Activated CD4-positive, alpha-beta T cell treated with anti-CD3 and anti-CD28 coated beads, Interleukin-2, amount 10 ng/mL, durations not matched to agents 24 days and 14 days (primary cell): ENCODE measurements around the gene LRRC15. TPM values are rescaled to one million over a fixed set of nuclear protein-coding genes. Genes with fewer than 3 reads are reported as not detected.

Experiments
- DNase-seq: peaks from one replicate; pipeline ENCODE4 v3.0.0; 2022
- H3K27ac Mint-ChIP-seq: one replicate; pipeline ENCODE4 v1.8.0; 2022; ENCODE audit warnings: mild to moderate bottlenecking, mixed read lengths
- H3K27me3 Mint-ChIP-seq: one replicate; pipeline ENCODE4 v1.8.0; 2022; ENCODE audit warnings: mixed read lengths
- H3K36me3 Mint-ChIP-seq: one replicate; pipeline ENCODE4 v1.8.0; 2022; ENCODE audit warnings: low read depth, mild to moderate bottlenecking, mixed read lengths
- H3K4me1 Mint-ChIP-seq: one replicate; pipeline ENCODE4 v1.8.0; 2021; ENCODE audit warnings: mixed read lengths
- H3K4me3 Mint-ChIP-seq: one replicate; pipeline ENCODE4 v1.8.0; 2022; ENCODE audit warnings: mild to moderate bottlenecking, moderate library complexity, mixed read lengths
- H3K9me3 Mint-ChIP-seq: one replicate; pipeline ENCODE4 v1.8.0; 2021; ENCODE audit warnings: mixed read lengths
- intact Hi-C: fragments of 100-400 bp; cut with micrococcal nuclease; formaldehyde crosslinking; loops from one replicate; pipeline ENCODE4 v1.15.1; 2023
- total RNA-seq: library from RNA; stranded (reverse); gene quantifications from 2 replicates; pipeline ENCODE4 v1.2.3, GENCODE V29; 2022

LRRC15 gene
- total RNA-seq, 1 donor from 2014 or later: not detected

- Mint-ChIP-seq H3K4me1 (peaks cover 69% of the 10 kb centered on the region), H3K36me3 (no peaks in the 10 kb centered on the region), H3K9me3 (no peaks in the 10 kb centered on the region), H3K27me3 (no peaks in the 10 kb centered on the region), H3K4me3 (no peak overlapping the region), H3K27ac (no peak overlapping the region)
- no peak for DNase-seq
- intact Hi-C loops: no loop called here
Observed at GRCh38 chr3:194310060-194310835, 59.3 kb downstream of the LRRC15 start.

- H3K27ac Mint-ChIP-seq: no peak overlapping the region
- intact Hi-C loops: loop anchor here (5.0 kb wide), 1 partner anchor 347 kb away; no protein-coding TSS in a partner anchor
Observed at GRCh38 chr3:194308601-194309449, 60.7 kb downstream of the LRRC15 start.

GRCh38 chr3:194307849-194308248 lies 61.7 kb downstream of the LRRC15 start:
- H3K4me3 Mint-ChIP-seq: peak overlapping the region; percentile 74
- H3K27me3 Mint-ChIP-seq: no peaks in the 10 kb centered on the region
- DNase-seq: no peak
- H3K9me3 Mint-ChIP-seq: no peaks in the 10 kb centered on the region
- peaks cover 61% of the 10 kb centered on the region for H3K4me1 Mint-ChIP-seq
- intact Hi-C loops: loop anchor here (2.0 to 5.0 kb wide), 2 partner anchors 171 to 346 kb away; partner anchors contain the start of gene HES1
- H3K36me3 Mint-ChIP-seq: peaks cover 3% of the 10 kb centered on the region
- no peak overlapping the region for H3K27ac Mint-ChIP-seq

More at GRCh38 chr3:194308601-194309449, 60.7 kb downstream of the LRRC15 start:
- Mint-ChIP-seq H3K27me3 (no peaks in the 10 kb centered on the region), H3K36me3 (peaks cover 3% of the 10 kb centered on the region), H3K9me3 (no peaks in the 10 kb centered on the region), H3K4me3 (peak overlapping the region; percentile 7), H3K4me1 (peaks cover 70% of the 10 kb centered on the region)
- no peak for DNase-seq

- peak overlapping the region; percentile 74 for H3K4me3 Mint-ChIP-seq
- peak; percentile 85 for DNase-seq
- no peaks in the 10 kb centered on the region for H3K9me3 Mint-ChIP-seq
- no peaks in the 10 kb centered on the region for H3K27me3 Mint-ChIP-seq
- peaks cover 3% of the 10 kb centered on the region for H3K36me3 Mint-ChIP-seq
- peak overlapping the region; percentile 84 for H3K27ac Mint-ChIP-seq
- intact Hi-C loops: loop anchor here (2.0 to 5.0 kb wide), 2 partner anchors 170 to 345 kb away; partner anchors contain the start of gene HES1
- H3K4me1 Mint-ChIP-seq: peaks cover 53% of the 10 kb centered on the region
Observed at GRCh38 chr3:194306771-194307640, 62.5 kb downstream of the LRRC15 start.

- peak overlapping the region; percentile 84 for H3K27ac Mint-ChIP-seq
- peaks cover 3% of the 10 kb centered on the region for H3K36me3 Mint-ChIP-seq
- intact Hi-C loops: loop anchor here (2.0 to 5.0 kb wide), 2 partner anchors 169 to 344 kb away; partner anchors contain the start of gene HES1
- peak; percentile 90 for DNase-seq
- peaks cover 50% of the 10 kb centered on the region for H3K4me1 Mint-ChIP-seq
- peak overlapping the region; percentile 74 for H3K4me3 Mint-ChIP-seq
- H3K9me3 Mint-ChIP-seq: no peaks in the 10 kb centered on the region
- no peaks in the 10 kb centered on the region for H3K27me3 Mint-ChIP-seq
Observed at GRCh38 chr3:194306109-194306686, 63.3 kb downstream of the LRRC15 start.

DNA sequence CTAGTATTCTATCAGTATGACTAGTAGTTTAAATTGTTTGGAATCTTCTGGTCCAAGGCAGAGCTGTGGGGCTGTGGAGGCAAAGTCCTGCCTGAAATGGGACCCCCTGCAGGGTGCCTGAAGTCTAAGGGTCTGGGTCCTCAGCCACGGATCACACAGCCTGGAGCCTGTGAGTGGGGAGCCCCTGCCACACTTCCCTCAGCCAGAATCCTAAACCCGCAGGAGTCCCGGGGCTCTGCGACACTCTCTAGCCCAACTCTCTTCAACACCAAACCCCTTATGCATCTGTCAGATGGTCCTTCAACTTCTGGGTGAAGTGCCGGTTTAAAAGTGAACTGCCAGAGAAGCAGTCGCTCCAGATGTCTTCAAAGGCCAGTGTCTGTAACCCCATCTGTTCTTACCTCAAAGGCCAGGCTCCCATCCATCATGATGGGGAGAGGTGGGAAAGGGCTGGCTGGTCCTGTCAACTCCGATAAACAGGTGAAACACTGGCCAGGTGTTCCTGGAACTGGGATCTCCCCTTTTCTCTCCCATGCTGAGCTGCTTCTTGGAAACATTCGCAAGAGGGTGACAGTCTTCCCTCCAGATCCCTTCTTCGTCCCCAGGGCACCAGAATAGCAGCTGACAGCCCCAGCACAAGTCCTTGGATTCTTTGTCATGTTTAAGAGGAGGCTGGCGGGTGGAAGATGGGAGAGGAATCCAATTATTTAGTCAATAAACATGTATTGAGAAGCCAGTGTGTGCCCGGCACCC lies 64.0 kb downstream of the LRRC15 start:
- H3K4me1 Mint-ChIP-seq: peaks cover 47% of the 10 kb centered on the region

More for the DNA sequence above, 64.0 kb downstream of the LRRC15 start:
- DNase-seq: no peak
- H3K4me3 Mint-ChIP-seq: peak overlapping the region; percentile 22
- H3K27ac Mint-ChIP-seq: no peak overlapping the region
- H3K9me3 Mint-ChIP-seq: no peaks in the 10 kb centered on the region
- intact Hi-C loops: loop anchor here (2.0 to 5.0 kb wide), 2 partner anchors 169 to 343 kb away; partner anchors contain the start of gene HES1
- peaks cover 3% of the 10 kb centered on the region for H3K36me3 Mint-ChIP-seq
- H3K27me3 Mint-ChIP-seq: no peaks in the 10 kb centered on the region

Other genes starting within 250 kb of the LRRC15 start
- 0.64 and 1.2 TPM in 2 replicates for gene HES1, start 233.6 kb downstream of the LRRC15 start, total RNA-seq
- not detected in 2 replicates for gene CPN2, start 18.4 kb downstream of the LRRC15 start, total RNA-seq
- 0.12 and 0.26 TPM in 2 replicates for gene GP5, start 29.5 kb upstream of the LRRC15 start, total RNA-seq
- gene ATP13A3, start 117.3 kb upstream of the LRRC15 start, total RNA-seq: 181 and 193 TPM in 2 replicates